ENCODE measurements around the gene PCDH15.

PCDH15 gene

GRCh38 chr10:54501929-54502328 is 299.1 kb downstream of the PCDH15 start:
- H3F3A ChIP-seq (ENCODE audit: insufficient read depth, low read length), result no peaks in the 10 kb centered on the region
- no peak overlapping the region for H3K27ac ChIP-seq (ENCODE audit: low read length)
- DNase-seq, result no peak
- H3K36me3 ChIP-seq (replicated peaks; ENCODE audit: insufficient read depth, low read length), result no peaks in the 10 kb centered on the region
- H3K4me1 ChIP-seq (ENCODE audit: low read length), result no peaks in the 10 kb centered on the region
- no peaks in the 10 kb centered on the region for H3K79me2 ChIP-seq (ENCODE audit: low read length)
- H3K27me3 ChIP-seq (replicated peaks; ENCODE audit: insufficient read depth, low read length), result no peaks in the 10 kb centered on the region
- H2AFZ ChIP-seq (ENCODE audit: low read length), result no peak overlapping the region
- H3K9me2 ChIP-seq (replicated peaks; ENCODE audit: insufficient read depth, low read length), result no peaks in the 10 kb centered on the region
- no peaks in the 10 kb centered on the region for H3K9me3 ChIP-seq (replicated peaks; ENCODE audit: insufficient read depth, low read length)
- TF ChIP-seq, protein P1, sequence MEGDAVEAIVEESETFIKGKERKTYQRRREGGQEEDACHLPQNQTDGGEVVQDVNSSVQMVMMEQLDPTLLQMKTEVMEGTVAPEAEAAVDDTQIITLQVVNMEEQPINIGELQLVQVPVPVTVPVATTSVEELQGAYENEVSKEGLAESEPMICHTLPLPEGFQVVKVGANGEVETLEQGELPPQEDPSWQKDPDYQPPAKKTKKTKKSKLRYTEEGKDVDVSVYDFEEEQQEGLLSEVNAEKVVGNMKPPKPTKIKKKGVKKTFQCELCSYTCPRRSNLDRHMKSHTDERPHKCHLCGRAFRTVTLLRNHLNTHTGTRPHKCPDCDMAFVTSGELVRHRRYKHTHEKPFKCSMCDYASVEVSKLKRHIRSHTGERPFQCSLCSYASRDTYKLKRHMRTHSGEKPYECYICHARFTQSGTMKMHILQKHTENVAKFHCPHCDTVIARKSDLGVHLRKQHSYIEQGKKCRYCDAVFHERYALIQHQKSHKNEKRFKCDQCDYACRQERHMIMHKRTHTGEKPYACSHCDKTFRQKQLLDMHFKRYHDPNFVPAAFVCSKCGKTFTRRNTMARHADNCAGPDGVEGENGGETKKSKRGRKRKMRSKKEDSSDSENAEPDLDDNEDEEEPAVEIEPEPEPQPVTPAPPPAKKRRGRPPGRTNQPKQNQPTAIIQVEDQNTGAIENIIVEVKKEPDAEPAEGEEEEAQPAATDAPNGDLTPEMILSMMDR (IDR thresholded peaks at IDR 0.05; ENCODE audit: low read length), result no peak
- TF ChIP-seq EZH2phosphoT487 (IDR thresholded peaks at IDR 0.05; ENCODE audit: low read length) (no peak), EZH2 (optimal IDR thresholded peaks at IDR 0.05; ENCODE audit: low read depth, low read length) (no peak)
- H3K9ac ChIP-seq (ENCODE audit: low read length), result no peak overlapping the region
- no peaks in the 10 kb centered on the region for H4K20me1 ChIP-seq (ENCODE audit: insufficient read depth, low read length)
- H3K4me3 ChIP-seq (ENCODE audit: low read length), result no peak overlapping the region
- no peak overlapping the region for H3K4me2 ChIP-seq (ENCODE audit: low read depth, low read length)

GRCh38 chr10:54496852-54497251 is 304.2 kb downstream of the PCDH15 start:
- no peaks in the 10 kb centered on the region for H3K4me1 ChIP-seq (ENCODE audit: low read length)
- no peaks in the 10 kb centered on the region for H3K36me3 ChIP-seq (replicated peaks; ENCODE audit: insufficient read depth, low read length)
- no peaks in the 10 kb centered on the region for H3K9me2 ChIP-seq (replicated peaks; ENCODE audit: insufficient read depth, low read length)
- no peak overlapping the region for H3K9ac ChIP-seq (ENCODE audit: low read length)
- H3K9me3 ChIP-seq (replicated peaks; ENCODE audit: insufficient read depth, low read length), result no peaks in the 10 kb centered on the region
- H3K79me2 ChIP-seq (ENCODE audit: low read length), result no peaks in the 10 kb centered on the region
- no peak overlapping the region for H3K4me3 ChIP-seq (ENCODE audit: low read length)
- no peak overlapping the region for H3K27ac ChIP-seq (ENCODE audit: low read length)
- H4K20me1 ChIP-seq (ENCODE audit: insufficient read depth, low read length), result no peaks in the 10 kb centered on the region
- DNase-seq, result no peak
- no peak overlapping the region for H3K4me2 ChIP-seq (ENCODE audit: low read depth, low read length)
- TF ChIP-seq EZH2 (optimal IDR thresholded peaks at IDR 0.05; ENCODE audit: low read depth, low read length), result no peak
- TF ChIP-seq, protein P1 (IDR thresholded peaks at IDR 0.05; ENCODE audit: low read length), result no peak
- no peak for TF ChIP-seq EZH2phosphoT487 (IDR thresholded peaks at IDR 0.05; ENCODE audit: low read length)
- H3F3A ChIP-seq (ENCODE audit: insufficient read depth, low read length), result no peaks in the 10 kb centered on the region
- H2AFZ ChIP-seq (ENCODE audit: low read length), result no peak overlapping the region
- no peaks in the 10 kb centered on the region for H3K27me3 ChIP-seq (replicated peaks; ENCODE audit: insufficient read depth, low read length)

DNA sequence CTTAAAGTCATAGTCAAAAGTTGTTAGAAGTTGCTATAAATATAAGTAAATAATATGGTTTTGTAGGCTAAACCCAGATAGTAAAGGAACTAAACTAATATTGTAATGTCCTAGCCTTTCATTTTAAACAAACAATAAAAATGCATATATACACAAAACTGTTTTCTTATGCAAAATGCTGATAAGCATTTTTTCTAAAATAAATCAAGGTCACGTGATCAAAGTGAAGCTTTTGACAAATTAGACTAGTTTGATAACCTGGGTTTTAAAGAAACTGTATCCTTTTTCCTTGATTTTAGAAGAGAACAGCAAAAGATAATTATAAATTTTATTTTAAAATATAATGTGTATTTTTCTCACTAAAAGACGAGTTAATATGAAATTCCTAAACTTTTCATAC is 313.3 kb downstream of the PCDH15 start:
- no peaks in the 10 kb centered on the region for H3K9me2 ChIP-seq (replicated peaks; ENCODE audit: insufficient read depth, low read length)
- no peaks in the 10 kb centered on the region for H4K20me1 ChIP-seq (ENCODE audit: insufficient read depth, low read length)
- DNase-seq, result no peak
- H3K4me2 ChIP-seq (ENCODE audit: low read depth, low read length), result no peak overlapping the region
- H3K79me2 ChIP-seq (ENCODE audit: low read length), result no peaks in the 10 kb centered on the region
- H3K9ac ChIP-seq (ENCODE audit: low read length), result no peak overlapping the region
- H2AFZ ChIP-seq (ENCODE audit: low read length), result no peak overlapping the region
- TF ChIP-seq, protein P1 (IDR thresholded peaks at IDR 0.05; ENCODE audit: low read length), result no peak
- TF ChIP-seq EZH2 (optimal IDR thresholded peaks at IDR 0.05; ENCODE audit: low read depth, low read length), result no peak
- no peak for TF ChIP-seq EZH2phosphoT487 (IDR thresholded peaks at IDR 0.05; ENCODE audit: low read length)
- H3F3A ChIP-seq (ENCODE audit: insufficient read depth, low read length), result no peaks in the 10 kb centered on the region
- no peaks in the 10 kb centered on the region for H3K27me3 ChIP-seq (replicated peaks; ENCODE audit: insufficient read depth, low read length)
- no peaks in the 10 kb centered on the region for H3K36me3 ChIP-seq (replicated peaks; ENCODE audit: insufficient read depth, low read length)
- no peaks in the 10 kb centered on the region for H3K4me1 ChIP-seq (ENCODE audit: low read length)
- H3K4me3 ChIP-seq (ENCODE audit: low read length), result no peak overlapping the region
- no peaks in the 10 kb centered on the region for H3K9me3 ChIP-seq (replicated peaks; ENCODE audit: insufficient read depth, low read length)
- H3K27ac ChIP-seq (ENCODE audit: low read length), result no peak overlapping the region

All from MM.1S (cell line).